ENCODE results near the gene ARHGAP26. TPM values are rescaled to one million over a fixed set of nuclear protein-coding genes. Genes with fewer than 3 reads are reported as not detected.
A peak's percentile ranks its signal among the peaks of the same experiment; 100 is the strongest.

ARHGAP26 gene
- total and polyA plus RNA-seq, 4 donors = 5.4 to 52.3 (median 30.4) TPM

DNA sequence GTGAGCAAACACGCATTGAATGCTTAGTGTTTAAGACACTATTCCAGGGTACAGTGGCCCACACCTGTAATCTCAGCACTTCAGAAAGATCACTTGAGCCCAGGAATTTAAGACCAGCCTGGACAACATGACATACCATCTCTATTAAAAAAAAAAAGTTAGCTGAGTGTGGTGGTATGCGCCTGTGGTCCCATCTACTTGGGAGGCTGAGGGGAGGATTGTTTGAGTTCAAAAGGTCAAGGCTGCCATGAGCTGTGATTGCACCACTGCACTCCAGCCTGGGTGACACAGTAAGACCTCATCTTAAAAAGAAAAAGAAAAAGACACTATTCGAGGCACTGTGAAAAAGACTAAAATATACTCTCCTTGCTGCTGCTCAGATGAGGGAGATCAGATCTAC is 392.6 kb downstream of the ARHGAP26 start:
- Histone ChIP-seq H3K9me3 (ENCODE audit: control insufficient read depth in 4 of 4, insufficient read depth in 3 of 4, low read length in 3 of 4) (peaks cover 0 to 2% (median 0%) of the 10 kb centered on the region in 4 donors), H3K27ac (ENCODE audit: low read depth in 1 of 2, low read length in 1 of 2) (no peak overlapping the region), H3K27me3 (ENCODE audit: control insufficient read depth in 3 of 3, insufficient read depth in 3 of 3, low read length in 2 of 3) (no peaks in the 10 kb centered on the region), H3K36me3 (ENCODE audit: control insufficient read depth in 4 of 4, insufficient read depth in 4 of 4, low read length in 4 of 4) (peaks cover 0 to 3% (median 0%) of the 10 kb centered on the region in 4 donors), H3K4me3 (no peak overlapping the region), H3K9ac (ENCODE audit: insufficient read depth in 1 of 2, low read length in 2 of 2) (no peak overlapping the region), H3K4me1 (ENCODE audit: control insufficient read depth in 5 of 5, insufficient read depth in 5 of 5, low read length in 5 of 5) (peaks cover 0 to 4% (median 0%) of the 10 kb centered on the region in 5 donors)
- DNase-seq (no peak), ATAC-seq (ENCODE audit: insufficient read depth, low FRiP score) (no peak)
- 97 to 99% methylated on average over 3 of the region's 3 CpGs for WGBS, 2 donors
- TF ChIP-seq, protein P1, sequence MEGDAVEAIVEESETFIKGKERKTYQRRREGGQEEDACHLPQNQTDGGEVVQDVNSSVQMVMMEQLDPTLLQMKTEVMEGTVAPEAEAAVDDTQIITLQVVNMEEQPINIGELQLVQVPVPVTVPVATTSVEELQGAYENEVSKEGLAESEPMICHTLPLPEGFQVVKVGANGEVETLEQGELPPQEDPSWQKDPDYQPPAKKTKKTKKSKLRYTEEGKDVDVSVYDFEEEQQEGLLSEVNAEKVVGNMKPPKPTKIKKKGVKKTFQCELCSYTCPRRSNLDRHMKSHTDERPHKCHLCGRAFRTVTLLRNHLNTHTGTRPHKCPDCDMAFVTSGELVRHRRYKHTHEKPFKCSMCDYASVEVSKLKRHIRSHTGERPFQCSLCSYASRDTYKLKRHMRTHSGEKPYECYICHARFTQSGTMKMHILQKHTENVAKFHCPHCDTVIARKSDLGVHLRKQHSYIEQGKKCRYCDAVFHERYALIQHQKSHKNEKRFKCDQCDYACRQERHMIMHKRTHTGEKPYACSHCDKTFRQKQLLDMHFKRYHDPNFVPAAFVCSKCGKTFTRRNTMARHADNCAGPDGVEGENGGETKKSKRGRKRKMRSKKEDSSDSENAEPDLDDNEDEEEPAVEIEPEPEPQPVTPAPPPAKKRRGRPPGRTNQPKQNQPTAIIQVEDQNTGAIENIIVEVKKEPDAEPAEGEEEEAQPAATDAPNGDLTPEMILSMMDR (IDR thresholded peaks at IDR 0.05; ENCODE audit: control extremely low read depth, extremely low read depth) = no peak

DNA sequence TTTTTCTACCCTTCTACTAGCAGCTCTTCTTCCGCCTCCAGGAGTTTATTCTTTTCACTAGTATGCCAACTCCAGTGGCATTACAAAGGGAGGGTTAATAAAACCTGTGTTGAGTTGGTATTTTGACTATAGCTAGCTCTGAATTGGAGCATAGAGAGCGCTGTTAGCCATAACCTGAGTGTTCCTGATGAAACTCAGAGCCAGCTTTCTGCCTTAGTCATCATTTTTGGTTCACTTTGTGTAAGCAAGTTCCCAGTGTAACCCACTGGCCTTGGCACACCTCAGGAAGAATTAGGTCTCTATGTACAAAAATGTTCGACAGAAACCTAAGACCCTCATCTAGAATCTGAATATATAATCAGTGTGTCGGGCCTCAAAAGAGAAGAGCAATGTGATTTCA is 394.4 kb downstream of the ARHGAP26 start:
- no peak overlapping the region for H3K9ac ChIP-seq (ENCODE audit: insufficient read depth in 1 of 2, low read length in 2 of 2)
- peaks cover 0 to 2% (median 0%) of the 10 kb centered on the region in 4 donors for H3K9me3 ChIP-seq (ENCODE audit: control insufficient read depth in 4 of 4, insufficient read depth in 3 of 4, low read length in 3 of 4)
- peaks cover 0 to 4% (median 0%) of the 10 kb centered on the region in 5 donors for H3K4me1 ChIP-seq (ENCODE audit: control insufficient read depth in 5 of 5, insufficient read depth in 5 of 5, low read length in 5 of 5)
- no peaks in the 10 kb centered on the region for H3K27me3 ChIP-seq (ENCODE audit: control insufficient read depth in 3 of 3, insufficient read depth in 3 of 3, low read length in 2 of 3)
- no peak for DNase-seq
- H3K4me3 ChIP-seq = no peak overlapping the region
- no peak for ATAC-seq (ENCODE audit: insufficient read depth, low FRiP score)
- 89 to 98% methylated on average over 4 of the region's 4 CpGs for WGBS, 2 donors
- H3K27ac ChIP-seq (ENCODE audit: low read depth in 1 of 2, low read length in 1 of 2) = no peak overlapping the region
- H3K36me3 ChIP-seq (ENCODE audit: control insufficient read depth in 4 of 4, insufficient read depth in 4 of 4, low read length in 4 of 4) = peaks cover 0 to 3% (median 0%) of the 10 kb centered on the region in 4 donors
- TF ChIP-seq, protein P1 (IDR thresholded peaks at IDR 0.05; ENCODE audit: control extremely low read depth, extremely low read depth) = no peak

DNA sequence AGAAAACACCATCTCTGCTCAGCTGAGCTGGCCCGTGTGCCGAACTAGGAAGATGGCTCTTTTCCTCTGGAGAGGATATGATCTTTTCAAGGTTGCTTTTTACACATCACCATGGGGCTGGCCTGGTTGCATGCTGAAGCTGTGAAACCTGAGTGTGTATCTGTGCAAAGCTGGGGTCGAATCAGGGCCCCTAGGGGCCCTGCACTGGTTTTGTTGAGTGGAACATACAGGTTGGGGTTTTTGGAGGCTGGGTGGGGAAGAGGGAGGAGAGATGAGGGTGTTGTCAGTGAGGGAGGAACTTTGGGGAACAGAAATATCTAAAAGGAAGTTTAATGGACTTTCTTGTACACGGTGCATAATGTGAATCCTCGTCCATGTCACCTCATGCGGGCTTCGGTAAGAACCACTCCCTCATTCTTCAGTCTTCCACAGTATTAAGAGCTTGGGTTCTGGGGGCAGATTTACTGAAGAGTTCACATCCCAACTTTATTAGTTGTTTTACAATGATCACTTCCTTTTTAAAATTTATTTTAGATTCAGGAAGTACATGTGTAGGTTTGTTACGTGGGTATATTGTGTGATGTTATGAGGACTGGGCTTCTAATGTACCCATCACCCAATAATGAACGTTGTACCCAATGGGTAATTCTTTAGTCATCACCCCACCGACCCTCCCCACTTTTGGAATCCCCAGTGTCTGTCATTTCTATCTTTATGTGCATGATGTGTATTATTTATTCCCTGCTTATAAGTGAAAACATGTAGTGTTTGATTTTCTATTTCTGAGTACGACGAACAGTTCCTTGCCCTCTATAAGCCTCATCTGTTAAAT is 395.1 kb downstream of the ARHGAP26 start:
- Histone ChIP-seq H3K4me1 (ENCODE audit: control insufficient read depth in 5 of 5, insufficient read depth in 5 of 5, low read length in 5 of 5) (peaks cover 0 to 4% (median 0%) of the 10 kb centered on the region in 5 donors), H3K36me3 (ENCODE audit: control insufficient read depth in 4 of 4, insufficient read depth in 4 of 4, low read length in 4 of 4) (peaks cover 0 to 3% (median 0%) of the 10 kb centered on the region in 4 donors), H3K27me3 (ENCODE audit: control insufficient read depth in 3 of 3, insufficient read depth in 3 of 3, low read length in 2 of 3) (no peaks in the 10 kb centered on the region), H3K9me3 (ENCODE audit: control insufficient read depth in 4 of 4, insufficient read depth in 3 of 4, low read length in 3 of 4) (peaks cover 0 to 2% (median 0%) of the 10 kb centered on the region in 4 donors), H3K27ac (ENCODE audit: low read depth in 1 of 2, low read length in 1 of 2) (no peak overlapping the region), H3K4me3 (no peak overlapping the region), H3K9ac (ENCODE audit: insufficient read depth in 1 of 2, low read length in 2 of 2) (no peak overlapping the region)
- TF ChIP-seq, protein P1 (IDR thresholded peaks at IDR 0.05; ENCODE audit: control extremely low read depth, extremely low read depth) = no peak
- 79 to 86% methylated on average over 12 of the region's 12 CpGs for WGBS, 2 donors
- DNase-seq (no peak), ATAC-seq (ENCODE audit: insufficient read depth, low FRiP score) (peak; percentile 11)

All from lung (tissue), 12 donors.